HG02642 (cell line): ENCODE data around the gene RNF44.
A peak's percentile ranks its signal among the peaks of the same experiment; 100 is the strongest.

Experiments used
- ATAC-seq: cut with Tn5 transposase; IDR thresholded peaks from one replicate; pipeline ENCODE4 v1.9.1; 2021; ENCODE audit warnings: mild to moderate bottlenecking; ENCODE audit not compliant: unreplicated experiment, poor library complexity

RNF44 gene

GRCh38 chr5:176537554-176538229 is 490 bp upstream of the RNF44 start:
- ATAC-seq = peak; percentile 72

GRCh38 chr5:176536132-176536901 is 885 bp downstream of the RNF44 start:
- no peak for ATAC-seq

GRCh38 chr5:176535664-176536131 is 1.5 kb downstream of the RNF44 start:
- no peak for ATAC-seq

- ATAC-seq = no peak
Measured at GRCh38 chr5:176535101-176535663, 2.0 kb downstream of the RNF44 start.

- no peak for ATAC-seq
Measured at GRCh38 chr5:176534640-176535039, 2.6 kb downstream of the RNF44 start.

- no peak for ATAC-seq
Measured at GRCh38 chr5:176533894-176534611, 3.1 kb downstream of the RNF44 start.

- ATAC-seq = no peak
Measured at GRCh38 chr5:176533390-176533789, 3.8 kb downstream of the RNF44 start.

- no peak for ATAC-seq
Measured at GRCh38 chr5:176532795-176533194, 4.4 kb downstream of the RNF44 start.

GRCh38 chr5:176531902-176532493 is 5.2 kb downstream of the RNF44 start:
- no peak for ATAC-seq

- no peak for ATAC-seq
Measured at GRCh38 chr5:176530983-176531901, 6.0 kb downstream of the RNF44 start.

GRCh38 chr5:176530393-176530982 is 6.7 kb downstream of the RNF44 start:
- no peak for ATAC-seq

- ATAC-seq = no peak
Measured at GRCh38 chr5:176529741-176530141, 7.5 kb downstream of the RNF44 start.

GRCh38 chr5:176529116-176529740 is 8.0 kb downstream of the RNF44 start:
- ATAC-seq = no peak

- ATAC-seq = no peak
Measured at GRCh38 chr5:176528761-176529115, 8.5 kb downstream of the RNF44 start.

- ATAC-seq = no peak
Measured at GRCh38 chr5:176528301-176528700, 8.9 kb downstream of the RNF44 start.

GRCh38 chr5:176527246-176528222 is 9.7 kb downstream of the RNF44 start:
- no peak for ATAC-seq

- no peak for ATAC-seq
Measured at GRCh38 chr5:176526462-176526861, 10.7 kb downstream of the RNF44 start.
